Activated CD8-positive, alpha-beta T cell treated with anti-CD3 and anti-CD28 coated beads, Interleukin-2, amount 10 ng/mL, durations not matched to agents 7 days and 5 days (primary cell): Measurements from ENCODE around the gene MPZ. TPM values are rescaled to one million over a fixed set of nuclear protein-coding genes. Genes with fewer than 3 reads are reported as not detected.
"Not testable (repeated sequence)": the region's sequence is repeated elsewhere in the genome, so short reads cannot be mapped to it uniquely, and the experiment has no call there.

Source experiments
- ATAC-seq: fragments of 150-1000 bp; cut with Tn5 transposase; one replicate; pipeline ENCODE4 v1.10.0; 2021; ENCODE audit warnings: moderate library complexity
- CTCF ChIA-PET: fragments of 350-600 bp; sonication (Branson Sonifier 250); formaldehyde crosslinking; loops from one replicate; lab custom pipeline; 2021; ENCODE audit warnings: antibody characterized with exemption; lab: Charles Lee
- POLR2A ChIA-PET: fragments of 350-600 bp; sonication (Branson Sonifier 250); formaldehyde crosslinking; loops from one replicate; lab custom pipeline; 2021; ENCODE audit warnings: antibody characterized with exemption; lab: Charles Lee
- DNase-seq: peaks from one replicate; pipeline ENCODE4 v3.0.0-alpha.2; 2020
- H3K27ac Mint-ChIP-seq: one replicate; pipeline ENCODE4 v1.8.0; 2021; ENCODE audit warnings: mild to moderate bottlenecking, mixed read lengths
- H3K27me3 Mint-ChIP-seq: one replicate; pipeline ENCODE4 v1.8.0; 2021; ENCODE audit warnings: low read depth, mixed read lengths
- H3K36me3 Mint-ChIP-seq: one replicate; pipeline ENCODE4 v1.8.0; 2021; ENCODE audit warnings: low read depth, mixed read lengths
- H3K4me1 Mint-ChIP-seq: one replicate; pipeline ENCODE4 v1.8.0; 2021; ENCODE audit warnings: low read depth, mixed read lengths
- H3K4me3 Mint-ChIP-seq: one replicate; pipeline ENCODE4 v1.8.0; 2021; ENCODE audit warnings: mild to moderate bottlenecking, mixed read lengths
- H3K9me3 Mint-ChIP-seq: one replicate; pipeline ENCODE4 v1.8.0; 2022; ENCODE audit warnings: mixed read lengths; ENCODE audit not compliant: insufficient read depth
- total RNA-seq, 2 experiments: library from RNA; stranded (reverse); gene quantifications; one replicate each; pipeline ENCODE4 v1.2.3, GENCODE V29; 2021

The MPZ gene
- total RNA-seq: 1 to 10 TPM; 2.8 to 3.4 TPM

DNA sequence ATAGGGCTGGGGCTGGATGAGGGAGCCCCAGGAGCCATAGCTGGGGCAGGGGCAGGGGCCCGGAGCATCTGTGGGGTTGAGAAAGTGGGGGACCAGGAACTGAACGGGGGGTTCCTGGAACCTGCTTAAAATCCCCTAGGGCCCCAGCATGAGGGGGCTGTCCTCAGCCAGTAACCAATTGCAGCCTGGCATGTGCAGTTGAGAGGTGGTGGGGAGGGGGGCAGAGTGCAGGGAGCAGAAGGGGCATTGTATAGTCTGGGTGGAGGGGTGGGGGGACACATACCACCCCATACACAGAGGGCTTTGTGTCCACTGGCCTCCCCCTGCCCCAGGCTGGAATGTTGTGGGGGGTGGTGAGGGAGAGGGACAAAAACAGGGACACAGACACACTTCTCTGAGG, at the start of gene MPZ:
MPZ (minus strand) TSS at position 101 of the 400 bp plus-strand sequence; CDS start at position 38, 63 bp downstream.
- no peaks in the 10 kb centered on the region for H3K9me3 Mint-ChIP-seq
- POLR2A ChIA-PET: no interaction called here
- no peak for DNase-seq
- CTCF ChIA-PET: no interaction called here
- no peak within 1 kb of the TSS for H3K4me3 Mint-ChIP-seq
- H3K27ac Mint-ChIP-seq: no peak within 1 kb of the TSS
- no peak for ATAC-seq
- peaks cover 34% of the 10 kb centered on the region for H3K4me1 Mint-ChIP-seq
- peaks cover 4% of the 10 kb centered on the region for H3K36me3 Mint-ChIP-seq
- peaks cover 7% of the 10 kb centered on the region for H3K27me3 Mint-ChIP-seq

GRCh38 chr1:161359291-161359690, 49.5 kb upstream of the MPZ start:
- Mint-ChIP-seq H3K4me3 (no peak overlapping the region), H3K9me3 (no peaks in the 10 kb centered on the region), H3K36me3 (peaks cover 26% of the 10 kb centered on the region), H3K27me3 (no peaks in the 10 kb centered on the region), H3K27ac (peak overlapping the region; percentile 32), H3K4me1 (peaks cover 10% of the 10 kb centered on the region)
- POLR2A ChIA-PET: no interaction called here
- no peak for DNase-seq
- ATAC-seq: no peak
- CTCF ChIA-PET: interaction anchor here (1.0 to 1.2 kb wide), 2 partner anchors 22 to 68 kb away, joined by 3 read pairs; no protein-coding TSS in a partner anchor

- no peak for ATAC-seq
- Mint-ChIP-seq H3K4me3 (no peak overlapping the region), H3K27me3 (no peaks in the 10 kb centered on the region), H3K27ac (no peak overlapping the region), H3K9me3 (no peaks in the 10 kb centered on the region), H3K4me1 (peaks cover 10% of the 10 kb centered on the region), H3K36me3 (peaks cover 16% of the 10 kb centered on the region)
- ChIA-PET POLR2A (interaction anchor here (0.6 kb wide), 1 partner anchor 8 kb away, joined by 4 read pairs; no protein-coding TSS in a partner anchor), CTCF (no interaction called here)
- no peak for DNase-seq
These were observed 47.3 kb upstream of the MPZ start for GRCh38 chr1:161357073-161357472.

- no peak overlapping the region for H3K27ac Mint-ChIP-seq
- no peaks in the 10 kb centered on the region for H3K9me3 Mint-ChIP-seq
- POLR2A ChIA-PET: no interaction called here
- no peaks in the 10 kb centered on the region for H3K27me3 Mint-ChIP-seq
- H3K36me3 Mint-ChIP-seq: peaks cover 7% of the 10 kb centered on the region
- peaks cover 8% of the 10 kb centered on the region for H3K4me1 Mint-ChIP-seq
- DNase-seq (no peak), ATAC-seq (no peak)
- CTCF ChIA-PET: interaction anchor here (1.2 kb wide), 1 partner anchor 31 kb away, joined by 5 read pairs; no protein-coding TSS in a partner anchor
- H3K4me3 Mint-ChIP-seq: no peak overlapping the region
These were observed 41.7 kb upstream of the MPZ start for GRCh38 chr1:161351482-161351881.

- no peaks in the 10 kb centered on the region for H3K27me3 Mint-ChIP-seq
- POLR2A ChIA-PET: no interaction called here
- CTCF ChIA-PET: no interaction called here
These were observed 40.9 kb upstream of the MPZ start for GRCh38 chr1:161350671-161351070.

DNA sequence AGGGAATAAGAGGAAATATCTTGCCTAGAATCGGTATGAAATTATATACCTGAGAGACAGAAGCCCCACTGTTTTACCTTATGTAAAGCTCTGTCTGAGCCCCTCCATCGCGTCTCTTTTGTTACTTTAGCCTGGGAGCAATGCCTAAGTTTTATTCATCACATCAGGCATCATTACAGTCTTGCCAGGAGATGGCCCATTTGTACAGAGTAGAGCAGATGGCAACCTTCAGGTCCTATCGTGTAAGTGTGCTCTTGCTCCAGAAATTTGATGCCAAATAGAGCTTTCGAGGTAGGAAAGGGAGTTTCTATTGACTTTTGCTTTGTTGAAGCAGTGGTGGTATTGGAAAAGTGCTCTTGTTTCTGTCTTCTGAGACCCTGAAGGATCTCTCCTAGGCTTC, 33.1 kb upstream of the MPZ start:
- no peaks in the 10 kb centered on the region for H3K9me3 Mint-ChIP-seq
- ATAC-seq: no peak
- CTCF ChIA-PET: no interaction called here
- POLR2A ChIA-PET: no interaction called here
- H3K4me1 Mint-ChIP-seq: no peaks in the 10 kb centered on the region
- peaks cover 29% of the 10 kb centered on the region for H3K36me3 Mint-ChIP-seq
- H3K4me3 Mint-ChIP-seq: no peak overlapping the region
- no peak for DNase-seq
- H3K27ac Mint-ChIP-seq: no peak overlapping the region
- no peaks in the 10 kb centered on the region for H3K27me3 Mint-ChIP-seq

More at GRCh38 chr1:161350671-161351070, 40.9 kb upstream of the MPZ start:
- Mint-ChIP-seq H3K9me3 (no peaks in the 10 kb centered on the region), H3K4me1 (peaks cover 8% of the 10 kb centered on the region), H3K4me3 (no peak overlapping the region), H3K36me3 (peaks cover 3% of the 10 kb centered on the region), H3K27ac (no peak overlapping the region)
- DNase-seq (no peak), ATAC-seq (no peak)

- POLR2A ChIA-PET: no interaction called here
- H3K4me3 Mint-ChIP-seq: no peak overlapping the region
These were observed 32.4 kb upstream of the MPZ start for GRCh38 chr1:161342177-161342576.

GRCh38 chr1:161335796-161336195, 26.0 kb upstream of the MPZ start:
- no peaks in the 10 kb centered on the region for H3K27me3 Mint-ChIP-seq
- H3K4me3 Mint-ChIP-seq: no peak overlapping the region
- CTCF ChIA-PET: no interaction called here
- DNase-seq (no peak), ATAC-seq (no peak)
- H3K27ac Mint-ChIP-seq: no peak overlapping the region
- POLR2A ChIA-PET: no interaction called here
- peaks cover 45% of the 10 kb centered on the region for H3K36me3 Mint-ChIP-seq
- H3K4me1 Mint-ChIP-seq: no peaks in the 10 kb centered on the region
- no peaks in the 10 kb centered on the region for H3K9me3 Mint-ChIP-seq

More at GRCh38 chr1:161342177-161342576, 32.4 kb upstream of the MPZ start:
- CTCF ChIA-PET: interaction anchor here (0.9 to 1.5 kb wide), 3 partner anchors 41 to 112 kb away, joined by 3 read pairs; no protein-coding TSS in a partner anchor
- H3K9me3 Mint-ChIP-seq: no peaks in the 10 kb centered on the region
- H3K27me3 Mint-ChIP-seq: no peaks in the 10 kb centered on the region
- peaks cover 31% of the 10 kb centered on the region for H3K36me3 Mint-ChIP-seq
- ATAC-seq (no peak), DNase-seq (no peak)
- H3K27ac Mint-ChIP-seq: no peak overlapping the region
- no peaks in the 10 kb centered on the region for H3K4me1 Mint-ChIP-seq

DNA sequence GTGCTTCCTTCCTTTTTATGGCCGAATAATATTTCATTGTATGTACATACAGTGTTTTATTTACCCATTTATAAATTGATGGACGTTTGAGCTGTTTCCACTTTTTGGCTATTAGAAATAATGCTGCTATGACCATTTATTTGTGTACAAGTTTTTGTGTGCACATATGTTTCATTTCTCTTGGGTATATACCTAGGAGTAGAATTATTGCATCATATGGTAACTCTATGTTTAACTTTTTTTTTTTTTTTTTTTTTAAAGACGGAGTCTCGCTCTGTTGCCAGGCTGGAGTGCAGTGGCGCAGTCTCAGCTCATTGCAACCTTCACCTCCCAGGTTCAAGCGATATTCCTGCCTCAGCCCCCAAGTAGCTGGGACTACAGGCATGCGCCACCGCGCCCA, 23.4 kb upstream of the MPZ start:
- DNase-seq: no peak
- Mint-ChIP-seq H3K9me3 (no peaks in the 10 kb centered on the region), H3K4me3 (no peak overlapping the region), H3K27me3 (no peaks in the 10 kb centered on the region), H3K36me3 (peaks cover 46% of the 10 kb centered on the region), H3K27ac (no peak overlapping the region), H3K4me1 (no peaks in the 10 kb centered on the region)
- ChIA-PET POLR2A (interaction anchor here (1.3 kb wide), 1 partner anchor 19 kb away, joined by 3 read pairs; the partner anchor contains the start of gene SDHC), CTCF (interaction anchor here (1.7 kb wide), 1 partner anchor 103 kb away, joined by 4 read pairs; no protein-coding TSS in a partner anchor)
- ATAC-seq: no peak

DNA sequence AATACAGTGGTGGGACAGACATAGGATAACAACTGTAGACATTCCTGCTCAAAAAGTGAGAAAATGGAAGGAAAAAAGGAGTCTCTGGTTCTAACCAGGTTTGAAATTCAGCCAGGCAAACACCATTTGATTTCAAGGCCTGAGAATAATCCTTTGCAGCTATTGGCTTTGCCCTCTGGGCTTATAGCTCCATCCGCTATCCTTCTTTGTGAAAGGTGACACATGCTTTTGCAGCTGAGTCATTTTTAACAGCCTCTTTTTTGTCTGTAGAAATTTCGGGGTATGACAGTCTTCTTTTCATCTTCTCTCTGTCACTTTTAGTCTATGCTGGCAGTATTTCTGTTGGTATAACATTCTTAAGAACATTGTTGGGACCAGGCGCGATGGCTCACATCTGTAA, 20.6 kb upstream of the MPZ start:
- H3K4me1 Mint-ChIP-seq: no peaks in the 10 kb centered on the region
- H3K27ac Mint-ChIP-seq: no peak overlapping the region
- POLR2A ChIA-PET: interaction anchor here (0.7 kb wide), 1 partner anchor 16 kb away, joined by 6 read pairs; no protein-coding TSS in a partner anchor
- H3K9me3 Mint-ChIP-seq: no peaks in the 10 kb centered on the region
- DNase-seq: no peak
- ATAC-seq: no peak
- H3K4me3 Mint-ChIP-seq: no peak overlapping the region
- H3K27me3 Mint-ChIP-seq: no peaks in the 10 kb centered on the region
- H3K36me3 Mint-ChIP-seq: peaks cover 43% of the 10 kb centered on the region
- CTCF ChIA-PET: no interaction called here

GRCh38 chr1:161324020-161324419, 14.3 kb upstream of the MPZ start:
- no peaks in the 10 kb centered on the region for H3K9me3 Mint-ChIP-seq
- peak overlapping the region; percentile 39 for H3K27ac Mint-ChIP-seq
- no peak overlapping the region for H3K4me3 Mint-ChIP-seq
- CTCF ChIA-PET: interaction anchor here (1.1 to 1.3 kb wide), 3 partner anchors 10 to 158 kb away, joined by 3 to 4 read pairs (median 3); partner anchors contain the start of genes PPOX and SDHC
- ATAC-seq: peak; percentile 84
- no peaks in the 10 kb centered on the region for H3K27me3 Mint-ChIP-seq
- peaks cover 10% of the 10 kb centered on the region for H3K4me1 Mint-ChIP-seq
- POLR2A ChIA-PET: no interaction called here
- DNase-seq: peak; percentile 67
- peaks cover 22% of the 10 kb centered on the region for H3K36me3 Mint-ChIP-seq

- H3K36me3 Mint-ChIP-seq, DNase-seq, H3K9me3 Mint-ChIP-seq, H3K27me3 Mint-ChIP-seq, POLR2A ChIA-PET, H3K27ac Mint-ChIP-seq, ATAC-seq: not testable (repeated sequence)
- Mint-ChIP-seq H3K4me1 (peaks cover 29% of the 10 kb centered on the region), H3K4me3 (peak overlapping the region; percentile 99)
- CTCF ChIA-PET: interaction anchor here (0.8 to 2.4 kb wide), 2 partner anchors 10 to 91 kb away, joined by 3 to 11 read pairs; no protein-coding TSS in a partner anchor
These were observed 6.3 kb upstream of the MPZ start for GRCh38 chr1:161315841-161316674.
